GM19023 (cell line): ENCODE results near the gene PRDM5.

ENCODE experiments used
- ATAC-seq: cut with Tn5 transposase; IDR thresholded peaks from one replicate; pipeline ENCODE4 v1.9.1; 2021; ENCODE audit warnings: mild to moderate bottlenecking, moderate library complexity; ENCODE audit not compliant: unreplicated experiment

The PRDM5 gene

GRCh38 chr4:120716346-120716745, 206.2 kb downstream of the PRDM5 start:
- ATAC-seq = no peak

- no peak for ATAC-seq
These were observed 208.0 kb downstream of the PRDM5 start for GRCh38 chr4:120714417-120715010.

GRCh38 chr4:120709991-120710390, 212.5 kb downstream of the PRDM5 start:
- ATAC-seq = no peak

- ATAC-seq = no peak
These were observed 218.0 kb downstream of the PRDM5 start for GRCh38 chr4:120704538-120704937.

GRCh38 chr4:120703908-120704307, 218.6 kb downstream of the PRDM5 start:
- ATAC-seq = no peak

GRCh38 chr4:120699354-120699753, 223.2 kb downstream of the PRDM5 start:
- no peak for ATAC-seq

- ATAC-seq = no peak
These were observed 227.6 kb downstream of the PRDM5 start for GRCh38 chr4:120694973-120695372.

- no peak for ATAC-seq
These were observed 228.7 kb downstream of the PRDM5 start for GRCh38 chr4:120693816-120694215.

- ATAC-seq = no peak
These were observed 229.6 kb downstream of the PRDM5 start for GRCh38 chr4:120692964-120693363.

GRCh38 chr4:120691536-120691935, 231.0 kb downstream of the PRDM5 start:
- no peak for ATAC-seq

GRCh38 chr4:120691106-120691505, 231.4 kb downstream of the PRDM5 start:
- no peak for ATAC-seq

GRCh38 chr4:120688791-120689190, 233.7 kb downstream of the PRDM5 start:
- no peak for ATAC-seq

- no peak for ATAC-seq
These were observed 236.7 kb downstream of the PRDM5 start for GRCh38 chr4:120685756-120686278.

GRCh38 chr4:120683897-120684540, 238.5 kb downstream of the PRDM5 start:
- ATAC-seq = no peak

GRCh38 chr4:120682981-120683380, 239.5 kb downstream of the PRDM5 start:
- ATAC-seq = no peak

GRCh38 chr4:120680647-120681228, 241.8 kb downstream of the PRDM5 start:
- no peak for ATAC-seq

- ATAC-seq = no peak
These were observed 248.8 kb downstream of the PRDM5 start for GRCh38 chr4:120673696-120674095.

GRCh38 chr4:120672558-120673147, 249.9 kb downstream of the PRDM5 start:
- ATAC-seq = no peak

- ATAC-seq = no peak
These were observed 250.4 kb downstream of the PRDM5 start for GRCh38 chr4:120672076-120672475.

- no peak for ATAC-seq
These were observed 251.0 kb downstream of the PRDM5 start for GRCh38 chr4:120671538-120671937.

- ATAC-seq = no peak
These were observed 255.4 kb downstream of the PRDM5 start for GRCh38 chr4:120667102-120667501.

- no peak for ATAC-seq
These were observed 257.7 kb downstream of the PRDM5 start for GRCh38 chr4:120664851-120665250.
